ENCODE data around the gene HEXIM2. TPM values are rescaled to one million over a fixed set of nuclear protein-coding genes. Genes with fewer than 3 reads are reported as not detected.
"Not testable (repeated sequence)": the region's sequence is repeated elsewhere in the genome, so short reads cannot be mapped to it uniquely, and the experiment has no call there.

Gene HEXIM2
- total RNA-seq, 2 experiments from 2014 or later: 5.3 to 8.4 TPM

- Mint-ChIP-seq H3K4me1 (no peaks in the 10 kb centered on the region), H3K36me3 (ENCODE audit: low read depth) (no peaks in the 10 kb centered on the region), H3K4me3 (no peak overlapping the region), H3K27ac (no peak overlapping the region), H3K27me3 (no peaks in the 10 kb centered on the region), H3K9me3 (peaks cover 2% of the 10 kb centered on the region)
- POLR2A ChIA-PET: interaction anchor here (0.6 kb wide), 1 partner anchor 172 kb away, joined by 4 read pairs; no protein-coding TSS in a partner anchor
- CTCF ChIA-PET: interaction anchor here (0.7 to 4.5 kb wide), 2 partner anchors 11 to 55 kb away, joined by 3 to 28 read pairs; partner anchors contain the start of gene ACBD4
- no peak for DNase-seq
Measured at GRCh38 chr17:45190503-45191255, 29.0 kb downstream of the HEXIM2 start.

- no peak overlapping the region for H3K27ac Mint-ChIP-seq
- ChIA-PET POLR2A (no interaction called here), CTCF (interaction anchor here (0.6 to 4.7 kb wide), 3 partner anchors 20 to 60 kb away, joined by 3 to 105 read pairs (median 7); partner anchors contain the start of genes ACBD4 and HEXIM1)
- H3K36me3 Mint-ChIP-seq (ENCODE audit: low read depth): no peaks in the 10 kb centered on the region
- H3K4me1 Mint-ChIP-seq: peaks cover 6% of the 10 kb centered on the region
- no peak overlapping the region for H3K4me3 Mint-ChIP-seq
- no peaks in the 10 kb centered on the region for H3K27me3 Mint-ChIP-seq
- H3K9me3 Mint-ChIP-seq: peaks cover 4% of the 10 kb centered on the region
- no peak for DNase-seq
Measured at GRCh38 chr17:45195424-45195823, 33.7 kb downstream of the HEXIM2 start.

GRCh38 chr17:45197108-45197507, 35.4 kb downstream of the HEXIM2 start:
- CTCF ChIA-PET: interaction anchor here (0.6 to 4.7 kb wide), 37 partner anchors 8 to 274 kb away, joined by 3 to 105 read pairs (median 3); partner anchors contain the start of genes ACBD4, HEXIM1, HEXIM2 and MAP3K14
- H3K4me1 Mint-ChIP-seq: peaks cover 6% of the 10 kb centered on the region
- no peaks in the 10 kb centered on the region for H3K27me3 Mint-ChIP-seq
- H3K36me3 Mint-ChIP-seq (ENCODE audit: low read depth): no peaks in the 10 kb centered on the region
- no peak for DNase-seq
- POLR2A ChIA-PET: interaction anchor here (0.6 to 1.4 kb wide), 2 partner anchors 48 to 212 kb away, joined by 4 to 7 read pairs; no protein-coding TSS in a partner anchor
- H3K4me3 Mint-ChIP-seq: no peak overlapping the region
- H3K27ac Mint-ChIP-seq: no peak overlapping the region
- H3K9me3 Mint-ChIP-seq: peaks cover 4% of the 10 kb centered on the region

GRCh38 chr17:45197555-45198334, 36.1 kb downstream of the HEXIM2 start:
- peak; percentile 88 for DNase-seq
- no peaks in the 10 kb centered on the region for H3K36me3 Mint-ChIP-seq (ENCODE audit: low read depth)
- H3K9me3 Mint-ChIP-seq: peaks cover 4% of the 10 kb centered on the region
- H3K4me1 Mint-ChIP-seq: peaks cover 6% of the 10 kb centered on the region
- H3K27me3 Mint-ChIP-seq: no peaks in the 10 kb centered on the region
- peak overlapping the region; percentile 57 for H3K27ac Mint-ChIP-seq
- no peak overlapping the region for H3K4me3 Mint-ChIP-seq
- CTCF ChIA-PET: interaction anchor here (0.6 to 4.7 kb wide), 40 partner anchors 8 to 274 kb away, joined by 3 to 105 read pairs (median 3); partner anchors contain the start of genes ACBD4, HEXIM1, HEXIM2 and MAP3K14
- POLR2A ChIA-PET: interaction anchor here (0.6 to 1.4 kb wide), 3 partner anchors 48 to 211 kb away, joined by 3 to 7 read pairs (median 4); no protein-coding TSS in a partner anchor

- CTCF ChIA-PET: interaction anchor here (1.4 to 4.8 kb wide), 2 partner anchors 52 to 65 kb away, joined by 11 to 33 read pairs; partner anchors contain the start of genes ACBD4 and HEXIM1
- H3K36me3 Mint-ChIP-seq (ENCODE audit: low read depth): no peaks in the 10 kb centered on the region
- DNase-seq: no peak
- POLR2A ChIA-PET: no interaction called here
- H3K4me1 Mint-ChIP-seq: peaks cover 10% of the 10 kb centered on the region
- no peaks in the 10 kb centered on the region for H3K27me3 Mint-ChIP-seq
- no peak overlapping the region for H3K27ac Mint-ChIP-seq
- H3K9me3 Mint-ChIP-seq: peaks cover 2% of the 10 kb centered on the region
- H3K4me3 Mint-ChIP-seq: no peak overlapping the region
Measured at GRCh38 chr17:45200701-45201100, 39.0 kb downstream of the HEXIM2 start.

- POLR2A ChIA-PET: no interaction called here
Measured at GRCh38 chr17:45201457-45201856, 39.8 kb downstream of the HEXIM2 start.

GRCh38 chr17:45201880-45202279, 40.2 kb downstream of the HEXIM2 start:
- CTCF ChIA-PET: interaction anchor here (0.6 to 4.8 kb wide), 5 partner anchors 17 to 109 kb away, joined by 3 to 33 read pairs (median 3); partner anchors contain the start of genes ACBD4 and HEXIM1
- H3K27ac Mint-ChIP-seq; H3K27me3 Mint-ChIP-seq; H3K9me3 Mint-ChIP-seq; H3K36me3 Mint-ChIP-seq (ENCODE audit: low read depth); POLR2A ChIA-PET; H3K4me3 Mint-ChIP-seq; H3K4me1 Mint-ChIP-seq; DNase-seq: not testable (repeated sequence)

More at GRCh38 chr17:45201457-45201856, 39.8 kb downstream of the HEXIM2 start:
- H3K27ac Mint-ChIP-seq: no peak overlapping the region
- no peaks in the 10 kb centered on the region for H3K27me3 Mint-ChIP-seq
- no peak overlapping the region for H3K4me3 Mint-ChIP-seq
- H3K9me3 Mint-ChIP-seq: no peaks in the 10 kb centered on the region
- peaks cover 10% of the 10 kb centered on the region for H3K4me1 Mint-ChIP-seq
- peaks cover 3% of the 10 kb centered on the region for H3K36me3 Mint-ChIP-seq (ENCODE audit: low read depth)
- no peak for DNase-seq
- CTCF ChIA-PET: interaction anchor here (0.6 to 4.8 kb wide), 5 partner anchors 18 to 110 kb away, joined by 3 to 33 read pairs (median 3); partner anchors contain the start of genes ACBD4 and HEXIM1

- Mint-ChIP-seq H3K4me3 (peak overlapping the region; percentile 85), H3K27me3 (no peaks in the 10 kb centered on the region), H3K36me3 (ENCODE audit: low read depth) (peaks cover 57% of the 10 kb centered on the region), H3K9me3 (no peaks in the 10 kb centered on the region), H3K27ac (peak overlapping the region; percentile 82), H3K4me1 (peaks cover 38% of the 10 kb centered on the region)
- peak; percentile 88 for DNase-seq
- ChIA-PET POLR2A (interaction anchor here (0.6 to 0.9 kb wide), 3 partner anchors 28 to 93 kb away, joined by 3 read pairs; no protein-coding TSS in a partner anchor), CTCF (interaction anchor here (0.6 to 4.1 kb wide), 36 partner anchors 10 to 1505 kb away, joined by 3 to 64 read pairs (median 5); partner anchors contain the start of genes ACBD4, HEXIM1, HEXIM2 and MAP3K14)
Measured at GRCh38 chr17:45218895-45219661, 57.4 kb downstream of the HEXIM2 start.

Small RNA genes lying within 50 kb of the gene (microRNA-seq; reads per million reads assigned to microRNA genes)
- not detected for gene MIR6784 (ENCODE audit: borderline microRNAs expressed, borderline replicate concordance)

Other genes with a start within 250 kb of the HEXIM2 start
- gene GFAP, start 246.4 kb upstream of the HEXIM2 start, total RNA-seq: not detected
- 100 to 1,000 TPM; 107 to 109 TPM for gene KIF18B, start 214.1 kb upstream of the HEXIM2 start, total RNA-seq
- under 1 TPM; 0.67 to 0.77 TPM for gene C1QL1, start 193.6 kb upstream of the HEXIM2 start, total RNA-seq
- gene DCAKD, start 110.2 kb upstream of the HEXIM2 start, total RNA-seq: 10 to 100 TPM; 36.5 to 38.6 TPM
- 100 to 1,000 TPM; 118 to 138 TPM for gene NMT1, start 100.6 kb upstream of the HEXIM2 start, total RNA-seq
- 1 to 10 TPM; 3.0 to 4.1 TPM for gene PLCD3, start 29.4 kb upstream of the HEXIM2 start, total RNA-seq
- gene ACBD4, start 26.2 kb upstream of the HEXIM2 start, total RNA-seq: 10 to 100 TPM; 18.4 to 19.7 TPM
- gene HEXIM1, start 13.4 kb upstream of the HEXIM2 start, total RNA-seq: 10 to 100 TPM; 30.5 TPM
- 100 to 1,000 TPM; 391 to 410 TPM for gene FMNL1, start 60.0 kb downstream of the HEXIM2 start, total RNA-seq
- under 1 TPM; 0.27 to 0.67 TPM for gene SPATA32, start 100.2 kb downstream of the HEXIM2 start, total RNA-seq
- gene MAP3K14, start 155.1 kb downstream of the HEXIM2 start, total RNA-seq: 10 to 100 TPM; 25.8 to 26.0 TPM

Data from activated CD4-positive, alpha-beta T cell treated with anti-CD3 and anti-CD28 coated beads, Interleukin-2, amount 10 ng/mL, durations not matched to agents 7 days and 5 days (primary cell).